Astrocyte of the spinal cord (primary cell): ENCODE measurements around the gene CASR.

Experiments used
- DNase-seq: peaks from one replicate; pipeline ENCODE4 v3.0.0; 2011; ENCODE audit warnings: low read depth, low spot score
- H3K4me3 ChIP-seq: 2 replicates; pipeline ENCODE4 v1.5.1; 2011; ENCODE audit warnings: low read depth, mild to moderate bottlenecking, low read length, moderate library complexity
- CTCF ChIP-seq: IDR thresholded peaks from 2 replicates; pipeline ENCODE4 v1.5.1; 2012; ENCODE audit warnings: low read depth, mild to moderate bottlenecking, low read length, inconsistent platforms
- in situ Hi-C: cut with HindIII; loops from 2 replicates; pipeline ENCODE4 v1.10.0; 2017; ENCODE audit warnings: low sequenced_read_pairs

The CASR gene

GRCh38 chr3:122307094-122307687 lies 123.7 kb downstream of the CASR start:
- no peak for DNase-seq
- no peak overlapping the region for H3K4me3 ChIP-seq
- TF ChIP-seq CTCF, result no peak
- in situ Hi-C loops, result no loop called here

- no peak for TF ChIP-seq CTCF
- in situ Hi-C loops, result no loop called here
- DNase-seq, result no peak
- H3K4me3 ChIP-seq, result no peak overlapping the region
Measured at GRCh38 chr3:122307976-122308375, 124.5 kb downstream of the CASR start.

- no peak for DNase-seq
- in situ Hi-C loops, result no loop called here
- no peak overlapping the region for H3K4me3 ChIP-seq
- no peak for TF ChIP-seq CTCF
Measured at GRCh38 chr3:122310361-122310760, 126.9 kb downstream of the CASR start.

- no peak overlapping the region for H3K4me3 ChIP-seq
- no peak for TF ChIP-seq CTCF
- in situ Hi-C loops, result no loop called here
- no peak for DNase-seq
Measured at GRCh38 chr3:122312826-122313225, 129.4 kb downstream of the CASR start.

GRCh38 chr3:122313281-122313680 lies 129.8 kb downstream of the CASR start:
- DNase-seq, result no peak
- TF ChIP-seq CTCF, result no peak
- in situ Hi-C loops, result no loop called here
- H3K4me3 ChIP-seq, result no peak overlapping the region

GRCh38 chr3:122314228-122314876 lies 130.9 kb downstream of the CASR start:
- DNase-seq, result no peak
- in situ Hi-C loops, result no loop called here
- no peak overlapping the region for H3K4me3 ChIP-seq
- no peak for TF ChIP-seq CTCF
